CD4-positive, alpha-beta T cell (primary cell): Measurements from ENCODE around the gene SECISBP2L. TPM values are rescaled to one million over a fixed set of nuclear protein-coding genes. Genes with fewer than 3 reads are reported as not detected.
A peak's percentile ranks its signal among the peaks of the same experiment; 100 is the strongest.

ENCODE experiments used
- ATAC-seq: fragments of 200-7000 bp; cut with Tn5 transposase; one replicate; pipeline ENCODE4 v1.10.0; 2022; ENCODE audit warnings: mild to moderate bottlenecking; ENCODE audit not compliant: poor library complexity
- CTCF ChIA-PET: fragments of 350-600 bp; sonication (Branson Sonifier 250); formaldehyde crosslinking; loops from one replicate; lab custom pipeline; 2021; ENCODE audit warnings: antibody characterized with exemption, inconsistent platforms; lab: Charles Lee
- POLR2A ChIA-PET: fragments of 350-600 bp; sonication (Branson Sonifier 250); formaldehyde crosslinking; loops from one replicate; lab custom pipeline; 2021; ENCODE audit warnings: antibody characterized with exemption, inconsistent platforms; lab: Charles Lee
- DNase-seq, 14 experiments: peaks; one replicate each; pipeline ENCODE4 v3.0.0-alpha.2; 2013 to 2020; ENCODE audit warnings: mixed read lengths in 2 of 14
- H3K27ac ChIP-seq, 2 donors: one replicate each; pipeline versions ENCODE4 v1.5.1 to v1.7.0; 2013; ENCODE audit warnings: low read length in 2 of 2, low read depth in 1 of 2, mild to moderate bottlenecking in 1 of 2
- H3K27me3 ChIP-seq, 2 experiments: 1 replicate in 1 of 2; 2 replicates in 1 of 2; pipeline versions ENCODE4 v1.6.1 to v1.7.0; 2013; ENCODE audit warnings: low read length in 2 of 2, control low read depth in 1 of 2, mild to moderate bottlenecking in 1 of 2, moderate library complexity in 1 of 2; ENCODE audit not compliant: insufficient read depth in 2 of 2, control insufficient read depth in 1 of 2
- H3K36me3 ChIP-seq: one replicate; pipeline ENCODE4 v1.6.1; 2013; ENCODE audit warnings: low read length, control low read depth; ENCODE audit not compliant: insufficient read depth
- H3K4me1 ChIP-seq: one replicate; pipeline ENCODE4 v1.6.1; 2013; ENCODE audit warnings: low read length, control low read depth; ENCODE audit not compliant: insufficient read depth
- H3K4me3 ChIP-seq: one replicate; pipeline ENCODE4 v1.5.1; 2013; ENCODE audit warnings: mild to moderate bottlenecking, low read length, moderate library complexity
- H3K9me3 ChIP-seq, 2 experiments: 1 replicate in 1 of 2; 2 replicates in 1 of 2; pipeline versions ENCODE4 v1.6.1 to v1.7.0; 2013; ENCODE audit warnings: low read length in 2 of 2, mild to moderate bottlenecking in 2 of 2, control low read depth in 1 of 2, moderate library complexity in 1 of 2; ENCODE audit not compliant: control insufficient read depth in 1 of 2, insufficient read depth in 1 of 2
- H3K27ac Mint-ChIP-seq: one replicate; pipeline ENCODE4 v1.8.0; 2020; ENCODE audit warnings: mixed read lengths
- H3K27me3 Mint-ChIP-seq: one replicate; pipeline ENCODE4 v1.8.0; 2021; ENCODE audit warnings: mixed read lengths
- H3K36me3 Mint-ChIP-seq: one replicate; pipeline ENCODE4 v1.8.0; 2021; ENCODE audit warnings: low read depth, mixed read lengths
- H3K4me1 Mint-ChIP-seq: one replicate; pipeline ENCODE4 v1.8.0; 2021; ENCODE audit warnings: low read depth, mixed read lengths
- H3K4me3 Mint-ChIP-seq: one replicate; pipeline ENCODE4 v1.8.0; 2020; ENCODE audit warnings: mild to moderate bottlenecking, mixed read lengths
- H3K9me3 Mint-ChIP-seq: one replicate; pipeline ENCODE4 v1.8.0; 2020; ENCODE audit warnings: mixed read lengths
- CTCF ChIP-seq: fragments of 200-600 bp; IDR thresholded peaks from one replicate; pipeline ENCODE4 v1.8.0; 2022; ENCODE audit warnings: antibody characterized with exemption, mild to moderate bottlenecking
- intact Hi-C, 2 experiments: fragments of 100-400 bp; cut with DNase I in 1 of 2; cut with micrococcal nuclease in 1 of 2; formaldehyde crosslinking; loops; one replicate each; pipeline versions ENCODE4 v1.15.1 to v1.9.0; 2023 to 2025; cut with DNase I, micrococcal nuclease
- total RNA-seq, 174 experiments: library from RNA in 2 of 174; stranded (reverse) in 2 of 174; gene quantifications; one replicate each; pipeline ENCODE4 v1.2.3 and lab custom pipeline; 2021 to 2026

The SECISBP2L gene
- total RNA-seq, 2 experiments from 2014 or later, result 55.9 to 56.0 TPM

GRCh38 chr15:48965972-48966371 is 80.3 kb downstream of the SECISBP2L start:
- CTCF ChIA-PET, result interaction anchor here (3.5 kb wide), 1 partner anchor 10 kb away, joined by 20 read pairs; no protein-coding TSS in a partner anchor
- peaks cover 20% of the 10 kb centered on the region for H3K4me1 Mint-ChIP-seq
- H3K4me3 Mint-ChIP-seq, result no peak overlapping the region
- Histone ChIP-seq H3K4me1 (peaks cover 30% of the 10 kb centered on the region), H3K4me3 (no peak overlapping the region), H3K27me3 (peaks cover 34 to 39% of the 10 kb centered on the region in 2 experiments), H3K36me3 (no peaks in the 10 kb centered on the region), H3K27ac (no peak overlapping the region), H3K9me3 (peaks cover 0 to 9% of the 10 kb centered on the region in 2 experiments)
- no peak for ATAC-seq
- H3K9me3 Mint-ChIP-seq, result no peaks in the 10 kb centered on the region
- intact Hi-C loops, result no loop called here
- no peak overlapping the region for H3K27ac Mint-ChIP-seq
- no peak for DNase-seq
- no peaks in the 10 kb centered on the region for H3K36me3 Mint-ChIP-seq
- H3K27me3 Mint-ChIP-seq, result peaks cover 84% of the 10 kb centered on the region
- POLR2A ChIA-PET, result no interaction called here
- no peak for TF ChIP-seq CTCF

GRCh38 chr15:48964898-48965297 is 81.3 kb downstream of the SECISBP2L start:
- Histone ChIP-seq H3K4me1 (peaks cover 30% of the 10 kb centered on the region), H3K4me3 (no peak overlapping the region), H3K27me3 (peaks cover 34 to 39% of the 10 kb centered on the region in 2 experiments), H3K27ac (no peak overlapping the region), H3K36me3 (no peaks in the 10 kb centered on the region), H3K9me3 (peaks cover 0 to 9% of the 10 kb centered on the region in 2 experiments)
- H3K4me3 Mint-ChIP-seq, result peak overlapping the region; percentile 36
- no peaks in the 10 kb centered on the region for H3K9me3 Mint-ChIP-seq
- ATAC-seq (no peak), DNase-seq (no peak)
- POLR2A ChIA-PET, result interaction anchor here (2.2 to 2.9 kb wide), 2 partner anchors 11 to 191 kb away, joined by 7 to 13 read pairs; partner anchors contain the start of gene COPS2
- H3K27ac Mint-ChIP-seq, result no peak overlapping the region
- no peak for TF ChIP-seq CTCF
- peaks cover 20% of the 10 kb centered on the region for H3K4me1 Mint-ChIP-seq
- intact Hi-C loops, result no loop called here
- H3K36me3 Mint-ChIP-seq, result no peaks in the 10 kb centered on the region
- CTCF ChIA-PET, result interaction anchor here (3.5 kb wide), 1 partner anchor 11 kb away, joined by 20 read pairs; no protein-coding TSS in a partner anchor
- peaks cover 76% of the 10 kb centered on the region for H3K27me3 Mint-ChIP-seq

GRCh38 chr15:48963524-48964113 is 82.6 kb downstream of the SECISBP2L start, which contains the start of gene SHC4:
Gene SHC4 (minus strand): TSS chr15:48963919. CDS start chr15:48963015, 904 bp downstream.
- no peak for TF ChIP-seq CTCF
- DNase-seq (peak in 3 of 14 experiments; percentile 43 to 52 (median 47)), ATAC-seq (peak; percentile 65)
- ChIA-PET CTCF (interaction anchor here (0.9 to 3.5 kb wide), 2 partner anchors 12 to 102 kb away, joined by 3 to 20 read pairs; no protein-coding TSS in a partner anchor), POLR2A (interaction anchor here (1.1 to 2.9 kb wide), 3 partner anchors 12 to 192 kb away, joined by 4 to 13 read pairs (median 7); partner anchors contain the start of genes COPS2 and EID1)
- Histone ChIP-seq H3K36me3 (no peaks in the 10 kb centered on the region), H3K27ac (no peak within 1 kb of the TSS), H3K27me3 (peaks cover 34 to 39% of the 10 kb centered on the region in 2 experiments), H3K4me1 (peaks cover 30% of the 10 kb centered on the region), H3K9me3 (peaks cover 0 to 9% of the 10 kb centered on the region in 2 experiments), H3K4me3 (peak within 1 kb of the TSS; percentile 47)
- peaks cover 20% of the 10 kb centered on the region for H3K4me1 Mint-ChIP-seq
- H3K27me3 Mint-ChIP-seq, result peaks cover 64% of the 10 kb centered on the region
- H3K36me3 Mint-ChIP-seq, result no peaks in the 10 kb centered on the region
- no peaks in the 10 kb centered on the region for H3K9me3 Mint-ChIP-seq
- intact Hi-C loops, result no loop called here
- H3K27ac Mint-ChIP-seq, result no peak within 1 kb of the TSS
- peak within 1 kb of the TSS; percentile 85 for H3K4me3 Mint-ChIP-seq
